GM12878 (cell line): ENCODE data around the gene MXD1. TPM values are rescaled to one million over a fixed set of nuclear protein-coding genes. Genes with fewer than 3 reads are reported as not detected.

Experiments used
- ATAC-seq: fragments of 200-7000 bp; cut with Tn5 transposase; 3 replicates; pipeline ENCODE4 v1.9.1; 2020; ENCODE audit warnings: mild to moderate bottlenecking, moderate library complexity
- BruUV-seq: library from RNA; stranded (reverse); fragments of 400-500 nt; replicated peaks from 2 replicates; lab custom pipeline; 2021; lab: Mats Ljungman, UMichigan
- CTCF ChIA-PET: fragments of 300-600 bp; sonication (Branson Sonifier 250); formaldehyde crosslinking; extraction: SDS; loops from one replicate; lab custom pipeline; 2021; ENCODE audit warnings: inconsistent platforms; lab: Yijun Ruan, JAX
- POLR2A ChIA-PET: fragments of 350-600 bp; formaldehyde crosslinking; extraction: SDS; loops from one replicate; lab custom pipeline; 2021; ENCODE audit warnings: inconsistent platforms; lab: Charles Lee
- RAD21 ChIA-PET: fragments of 300-600 bp; sonication (Branson Sonifier 250); formaldehyde crosslinking; loops from one replicate; lab custom pipeline; 2023; ENCODE audit warnings: antibody characterized with exemption; ENCODE audit not compliant: unreplicated experiment; lab: Charles Lee
- SMC1A ChIA-PET: fragments of 300-600 bp; sonication (Branson Sonifier 250); formaldehyde crosslinking; loops from one replicate; lab custom pipeline; 2023; ENCODE audit not compliant: unreplicated experiment, uncharacterized antibody; lab: Charles Lee
- DNase-seq: peaks from one replicate; pipeline ENCODE4 v3.0.0-alpha.2; 2011; ENCODE audit warnings: low read depth, low spot score
- FAIRE-seq: peaks from 3 replicates; lab custom pipeline; 2011; peaks lifted over from hg19 to GRCh38; lab: Jason Lieb, UNC
- H2AFZ ChIP-seq: 2 replicates; pipeline ENCODE4 v1.6.0; 2011; ENCODE audit warnings: low read depth, low read length, control low read depth; ENCODE audit not compliant: control insufficient read depth
- H3K27ac ChIP-seq: 2 replicates; pipeline ENCODE4 v1.5.1; 2011; ENCODE audit warnings: control low read depth; ENCODE audit not compliant: control insufficient read depth, insufficient read depth
- H3K27me3 ChIP-seq, 2 experiments: replicated peaks in 1 of 2; 2 replicates each; pipeline versions ENCODE4 v1.6.0 to v1.6.1; 2011; ENCODE audit warnings: low read length in 1 of 2; ENCODE audit not compliant: control insufficient read depth in 2 of 2, insufficient read depth in 2 of 2
- H3K36me3 ChIP-seq, 2 experiments: 2 replicates each; pipeline ENCODE4 v1.5.1; 2011; ENCODE audit warnings: low read length in 1 of 2; ENCODE audit not compliant: control insufficient read depth in 2 of 2, insufficient read depth in 2 of 2
- H3K4me1 ChIP-seq: 2 replicates; pipeline ENCODE4 v1.6.1; 2011; ENCODE audit warnings: mild to moderate bottlenecking, low read length, moderate library complexity, mixed read lengths; ENCODE audit not compliant: control insufficient read depth, insufficient read depth
- H3K4me2 ChIP-seq: 2 replicates; pipeline ENCODE4 v1.6.0; 2011; ENCODE audit warnings: control low read depth; ENCODE audit not compliant: control insufficient read depth, insufficient read depth
- H3K4me3 ChIP-seq: fragments of 200-600 bp; sonication (generic); 2 replicates; pipeline ENCODE4 v1.5.1; 2016
- H3K79me2 ChIP-seq: 2 replicates; pipeline ENCODE4 v1.6.0; 2011; ENCODE audit warnings: low read length; ENCODE audit not compliant: control insufficient read depth, insufficient read depth
- H3K9ac ChIP-seq: 2 replicates; pipeline ENCODE4 v1.8.0; 2011; ENCODE audit warnings: low read length, control low read depth, mixed read lengths; ENCODE audit not compliant: control insufficient read depth, insufficient read depth
- H3K9me3 ChIP-seq: replicated peaks from 3 replicates; pipeline ENCODE4 v1.5.1; 2011; ENCODE audit warnings: mild to moderate bottlenecking, low read length; ENCODE audit not compliant: control insufficient read depth, insufficient read depth
- H4K20me1 ChIP-seq: 2 replicates; pipeline ENCODE4 v1.6.0; 2011; ENCODE audit not compliant: control insufficient read depth, insufficient read depth
- CBFB ChIP-seq: IDR thresholded peaks from 2 replicates; pipeline ENCODE4 v1.6.1; 2016; ENCODE audit warnings: antibody characterized with exemption, low read depth
- CEBPB ChIP-seq, 2 experiments: fragments of 150-350 bp in 1 of 2; IDR thresholded peaks; 2 replicates each; pipeline ENCODE4 v1.6.1; 2012 to 2014; ENCODE audit warnings: low read depth in 2 of 2, low read length in 2 of 2, borderline replicate concordance in 1 of 2, inconsistent platforms in 1 of 2
- CHD1 ChIP-seq: IDR thresholded peaks from 2 replicates; pipeline ENCODE4 v1.6.1; 2012; ENCODE audit warnings: low read depth, low read length, improper control_type of control experiment
- E4F1 ChIP-seq: fragments of 450-650 bp; IDR thresholded peaks from 2 replicates; pipeline ENCODE4 v1.6.1; 2018; ENCODE audit warnings: borderline replicate concordance, mild to moderate bottlenecking; ENCODE audit not compliant: partially characterized antibody
- FOS ChIP-seq: IDR thresholded peaks from 3 replicates; pipeline ENCODE4 v1.6.1; 2011; ENCODE audit warnings: borderline replicate concordance; ENCODE audit not compliant: insufficient read length; ENCODE audit errors: extremely low read depth
- FOXM1 ChIP-seq: IDR thresholded peaks from 2 replicates; pipeline ENCODE4 v1.6.1; 2012; ENCODE audit warnings: low read depth, mild to moderate bottlenecking, inconsistent platforms, low read length, moderate library complexity
- HDAC6 ChIP-seq: fragments of 200-600 bp; sonication (generic); IDR thresholded peaks from one replicate; pipeline ENCODE4 v1.8.0; 2017; ENCODE audit warnings: antibody characterized with exemption; ENCODE audit not compliant: unreplicated experiment
- IKZF2 ChIP-seq, 2 experiments: fragments of 450-650 bp; IDR thresholded peaks; 2 replicates each; pipeline ENCODE4 v1.6.1; 2017; ENCODE audit warnings: mild to moderate bottlenecking in 2 of 2, moderate library complexity in 2 of 2
- KAT2A ChIP-seq: conservative IDR thresholded peaks from 2 replicates; pipeline ENCODE4 v1.6.1; 2011; ENCODE audit warnings: low read depth, low read length; ENCODE audit not compliant: control insufficient read depth
- MXI1 ChIP-seq: fragments of 150-350 bp; IDR thresholded peaks from 2 replicates; pipeline ENCODE4 v1.6.1; 2011; ENCODE audit warnings: low read depth, mild to moderate bottlenecking, inconsistent platforms, low read length, improper control_type of control experiment
- NFXL1 ChIP-seq: fragments of 450-650 bp; IDR thresholded peaks from 2 replicates; pipeline ENCODE4 v1.6.1; 2017; ENCODE audit warnings: antibody characterized with exemption, mild to moderate bottlenecking, borderline replicate concordance
- PAX8 ChIP-seq: fragments of 450-650 bp; IDR thresholded peaks from 2 replicates; pipeline ENCODE4 v1.6.1; 2017; ENCODE audit warnings: mild to moderate bottlenecking, moderate library complexity
- POU2F2 ChIP-seq: IDR thresholded peaks from 3 replicates; pipeline ENCODE4 v1.6.1; 2011; ENCODE audit warnings: low read depth, mild to moderate bottlenecking, low read length, borderline replicate concordance
- RB1 ChIP-seq: fragments of 450-650 bp; formaldehyde crosslinking; IDR thresholded peaks from 2 replicates; pipeline ENCODE4 v1.6.1; 2017; ENCODE audit warnings: mild to moderate bottlenecking, borderline replicate concordance
- TCF7 ChIP-seq: IDR thresholded peaks from 2 replicates; pipeline ENCODE4 v1.6.1; 2014; ENCODE audit warnings: antibody characterized with exemption, borderline replicate concordance
- WGBS: methylation state at CpG from one replicate; pipeline ENCODE4 v1.1.6; 2016; ENCODE audit warnings: low lambda C conversion rate; ENCODE audit not compliant: insufficient replicate concordance, insufficient coverage; ENCODE audit errors: missing lambda C conversion rate; 5-methylcytosine and 5-hydroxymethylcytosine counted together
- in situ Hi-C: fragments of 300-500 bp; cut with MboI; formaldehyde crosslinking; loops from 9 replicates; pipeline ENCODE4 v1.14.3; 2018; ENCODE audit warnings: mixed read lengths
- intact Hi-C: fragments of 100-400 bp; cut with micrococcal nuclease; formaldehyde crosslinking; loops from one replicate; pipeline ENCODE4 v1.14.2; 2022; ENCODE audit not compliant: unreplicated experiment
- polyA plus RNA-seq, 11 experiments: library from polyadenylated mRNA; depleted of rRNA in 4 of 11; unstranded in 6 of 11; stranded (reverse) in 5 of 11; fragments of >200 nt; fragmentation: Nextera tagmentation in 4 of 11; fragmentation: Illumina TruSeq in 1 of 11; extraction: Ambion mirVana in 4 of 11; extraction: Trizol in 1 of 11; gene quantifications; 1 replicate in 1 of 11; 2 replicates in 10 of 11; pipeline versions ENCODE4 v1.2.1 to v1.2.3, GENCODE V29; 2011 to 2016; ENCODE audit warnings: inconsistent platforms in 2 of 11, missing spikeins in 2 of 11, low read depth in 1 of 11
- total RNA-seq, 4 experiments: library from RNA; depleted of rRNA in 3 of 4; stranded (reverse); fragments of >200 nt in 3 of 4; fragmentation: Illumina TruSeq in 1 of 4; extraction: Trizol in 1 of 4; gene quantifications; 2 replicates each; pipeline versions ENCODE4 v1.2.1 to v1.2.3, GENCODE V29; 2013 to 2021
- TF ChIP-seq, protein P1 (sequence below): IDR thresholded peaks from 2 replicates; pipeline ENCODE4 v1.6.1; 2012; ENCODE audit warnings: low read depth, low read length, improper control_type of control experiment

The MXD1 gene
- total and polyA plus RNA-seq, 10 of the 15 experiments (the other 5 are each of a cell fraction or from before 2014, with no cell fraction given) = 2.2 to 10.2 (median 3.3) TPM

- TF ChIP-seq CBFB = no peak
- TF ChIP-seq RB1 = no peak
- TF ChIP-seq PAX8 = no peak
- TF ChIP-seq NFXL1 = no peak
- TF ChIP-seq, all 136 proteins: peak for 0
These were observed 63.1 kb downstream of the MXD1 start (continued) for GRCh38 chr2:69977906-69978482.

DNA sequence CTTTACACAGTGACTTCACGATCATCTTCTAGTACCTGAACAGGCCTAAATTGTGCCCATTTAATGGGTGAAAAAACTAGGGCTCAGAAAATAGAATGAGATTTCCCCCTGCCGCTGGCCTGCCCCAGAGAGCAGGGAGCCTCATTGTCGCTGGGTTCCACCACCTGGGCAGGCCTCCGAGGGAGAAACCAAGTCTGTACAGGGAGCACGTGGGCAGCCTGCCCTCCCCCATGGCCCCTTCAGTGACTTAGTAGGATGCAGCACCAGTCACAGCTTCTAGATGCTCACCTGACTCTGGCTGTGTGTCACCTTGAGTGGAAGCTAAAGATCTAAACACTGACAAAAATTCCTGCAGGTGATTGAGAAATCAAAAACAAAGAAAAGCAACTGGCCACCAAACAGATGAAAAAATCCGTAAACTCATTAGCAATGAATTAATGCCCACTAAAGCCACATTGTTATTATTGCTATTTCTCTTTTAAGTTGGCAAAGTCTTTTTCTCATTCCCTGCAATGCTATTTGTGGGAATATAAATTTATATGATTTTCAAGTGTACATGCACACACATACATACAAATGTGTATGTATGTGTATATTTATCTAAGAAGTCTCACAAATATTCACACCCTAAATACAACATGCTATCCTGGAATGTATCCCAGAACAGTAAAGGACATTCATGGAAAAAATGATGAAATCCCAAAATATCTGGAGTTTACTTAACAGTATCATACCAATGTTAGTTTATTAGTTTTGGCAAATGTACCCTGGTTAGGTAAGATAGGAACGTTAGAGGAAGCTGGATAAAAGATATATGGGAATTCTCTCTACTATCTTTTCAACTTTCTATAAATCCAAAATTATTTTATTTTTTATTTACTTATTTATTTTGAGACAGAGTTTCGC is 65.2 kb downstream of the MXD1 start:
- Histone ChIP-seq H3K27ac (no peak overlapping the region), H4K20me1 (no peaks in the 10 kb centered on the region), H3K4me1 (no peaks in the 10 kb centered on the region), H3K4me3 (no peak overlapping the region), H3K79me2 (no peaks in the 10 kb centered on the region), H2AFZ (no peak overlapping the region), H3K27me3 (no peaks in the 10 kb centered on the region), H3K9me3 (no peaks in the 10 kb centered on the region), H3K4me2 (no peak overlapping the region), H3K36me3 (no peaks in the 10 kb centered on the region), H3K9ac (no peak overlapping the region)
- no peak for FAIRE-seq
- BruUV-seq = no TSS peak
- in situ Hi-C loops (no loop called here), intact Hi-C loops (no loop called here)
- CTCF ChIA-PET = no interaction called here
- RAD21 ChIA-PET = no interaction called here
- SMC1A ChIA-PET = interaction anchor here (1.0 kb wide), 1 partner anchor 83 kb away, joined by 3 read pairs; no protein-coding TSS in a partner anchor
- POLR2A ChIA-PET = interaction anchor here (1.2 kb wide), 1 partner anchor 13 kb away, joined by 3 read pairs; no protein-coding TSS in a partner anchor
- WGBS = 86% methylated on average over 8 of the region's 8 CpGs
- DNase-seq = no peak
- ATAC-seq = no peak
- TF ChIP-seq MXI1 (no peak), HDAC6 (no peak), TCF7 (no peak), FOXM1 (no peak), IKZF2 (IDR thresholded peaks at IDR 0.05) (no peak), E4F1 (no peak), POU2F2 (no peak), CEBPB (IDR thresholded peaks at IDR 0.05; ENCODE audit: borderline replicate concordance in 1 of 2, low read depth in 2 of 2, low read length in 2 of 2) (no peak), FOS (no peak), KAT2A (no peak), CHD1 (no peak)
- TF ChIP-seq, protein P1, sequence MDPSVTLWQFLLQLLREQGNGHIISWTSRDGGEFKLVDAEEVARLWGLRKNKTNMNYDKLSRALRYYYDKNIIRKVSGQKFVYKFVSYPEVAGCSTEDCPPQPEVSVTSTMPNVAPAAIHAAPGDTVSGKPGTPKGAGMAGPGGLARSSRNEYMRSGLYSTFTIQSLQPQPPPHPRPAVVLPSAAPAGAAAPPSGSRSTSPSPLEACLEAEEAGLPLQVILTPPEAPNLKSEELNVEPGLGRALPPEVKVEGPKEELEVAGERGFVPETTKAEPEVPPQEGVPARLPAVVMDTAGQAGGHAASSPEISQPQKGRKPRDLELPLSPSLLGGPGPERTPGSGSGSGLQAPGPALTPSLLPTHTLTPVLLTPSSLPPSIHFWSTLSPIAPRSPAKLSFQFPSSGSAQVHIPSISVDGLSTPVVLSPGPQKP = no peak
